H7 (cell line): ENCODE results near the gene CTIF. TPM values are rescaled to one million over a fixed set of nuclear protein-coding genes. Genes with fewer than 3 reads are reported as not detected.

Experiments
- DNase-seq: peaks from one replicate; pipeline ENCODE4 v3.0.0; 2012
- H3K27me3 ChIP-seq: 2 replicates; pipeline ENCODE4 v1.6.0; 2011; ENCODE audit warnings: mild to moderate bottlenecking, low read length; ENCODE audit not compliant: control insufficient read depth, insufficient read depth
- H3K36me3 ChIP-seq: replicated peaks from 2 replicates; pipeline ENCODE4 v1.5.1; 2011; ENCODE audit warnings: low read length; ENCODE audit not compliant: control insufficient read depth, insufficient read depth
- H3K4me3 ChIP-seq: 2 replicates; pipeline ENCODE4 v1.5.1; 2011; ENCODE audit warnings: low read depth, mild to moderate bottlenecking, control low read depth, low read length, moderate library complexity; ENCODE audit not compliant: insufficient read depth
- total RNA-seq: library from RNA; depleted of rRNA; stranded (reverse); fragments of >200 nt; shearing (Covaris generic); gene quantifications from 2 replicates; pipeline ENCODE4 v1.2.3, GENCODE V29; 2014; rRNA removed

CTIF gene
- total RNA-seq, 1 experiment from 2014 or later = 9.8 TPM

- Histone ChIP-seq H3K36me3 (no peaks in the 10 kb centered on the region), H3K27me3 (no peaks in the 10 kb centered on the region), H3K4me3 (no peak overlapping the region)
- DNase-seq = no peak
These were observed 366.1 kb downstream of the CTIF start for GRCh38 chr18:48904847-48905394.

GRCh38 chr18:48905513-48905912, 366.7 kb downstream of the CTIF start:
- H3K4me3 ChIP-seq = no peak overlapping the region
- no peaks in the 10 kb centered on the region for H3K27me3 ChIP-seq
- no peaks in the 10 kb centered on the region for H3K36me3 ChIP-seq
- no peak for DNase-seq

DNA sequence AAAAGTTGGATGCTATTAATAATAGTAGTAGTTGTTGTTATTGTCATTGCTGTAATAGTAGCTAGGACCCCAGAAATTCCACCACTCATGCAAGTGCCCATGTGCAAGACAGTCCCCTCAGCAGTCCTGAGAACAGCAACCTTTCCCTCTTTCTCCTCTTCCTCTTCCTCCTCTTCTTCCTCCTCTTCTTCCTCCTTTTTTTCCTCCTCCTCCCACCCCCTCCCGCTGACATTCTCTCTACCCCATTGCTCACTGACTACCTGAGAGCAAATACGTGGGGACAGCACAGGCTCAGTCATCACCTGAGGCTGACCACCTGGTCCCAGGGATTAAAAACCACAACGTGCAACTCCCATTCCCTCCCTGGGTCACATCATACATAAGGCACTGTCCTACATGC, 370.1 kb downstream of the CTIF start:
- DNase-seq = no peak
- no peaks in the 10 kb centered on the region for H3K27me3 ChIP-seq
- no peak overlapping the region for H3K4me3 ChIP-seq
- no peaks in the 10 kb centered on the region for H3K36me3 ChIP-seq

DNA sequence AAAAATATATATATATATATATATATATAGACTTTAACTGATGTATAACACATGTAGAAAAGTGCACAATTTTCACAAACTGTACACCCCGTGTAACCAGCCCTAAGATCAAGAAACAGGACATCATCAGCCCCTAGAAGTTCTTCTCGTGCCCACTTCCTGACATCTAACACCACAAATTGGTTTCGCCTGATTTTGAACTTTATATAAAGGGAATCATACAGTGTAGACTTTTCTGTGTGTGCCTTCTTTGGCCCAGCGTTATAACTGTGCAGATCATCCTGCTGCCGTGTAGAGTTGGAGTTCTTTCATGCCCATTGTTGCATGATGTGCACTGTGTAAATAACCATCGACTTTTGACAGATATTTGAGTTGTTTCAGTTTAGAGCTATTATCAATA, 370.9 kb downstream of the CTIF start:
- no peaks in the 10 kb centered on the region for H3K36me3 ChIP-seq
- H3K27me3 ChIP-seq = no peaks in the 10 kb centered on the region

GRCh38 chr18:48910972-48911545, 372.2 kb downstream of the CTIF start:
- H3K36me3 ChIP-seq = no peaks in the 10 kb centered on the region
- DNase-seq = no peak
- H3K4me3 ChIP-seq = no peak overlapping the region

More for the DNA sequence above, 370.9 kb downstream of the CTIF start:
- no peak overlapping the region for H3K4me3 ChIP-seq
- no peak for DNase-seq

More at GRCh38 chr18:48910972-48911545, 372.2 kb downstream of the CTIF start:
- H3K27me3 ChIP-seq = no peaks in the 10 kb centered on the region

Other genes with a start within 250 kb of the CTIF start
- 0.15 and 0.38 TPM in 2 replicates for gene ZBTB7C, start 129.6 kb upstream of the CTIF start, total RNA-seq